ENCODE data around the gene SCRN1. TPM values are rescaled to one million over a fixed set of nuclear protein-coding genes. Genes with fewer than 3 reads are reported as not detected.
A peak's percentile ranks its signal among the peaks of the same experiment; 100 is the strongest.

SCRN1 gene
- total RNA-seq, 3 donors from 2014 or later (not counting 1 experiment from before 2014, with no cell fraction given), result 23.4 to 31.3 (median 26.9) TPM

GRCh38 chr7:29946428-29947186 is 43.0 kb downstream of the SCRN1 start:
- WGBS (ENCODE audit: insufficient coverage), result 92% methylated on average over 5 of the region's 5 CpGs
- H3K36me3 Mint-ChIP-seq, result no peaks in the 10 kb centered on the region
- no peak overlapping the region for H3K4me3 ChIP-seq (ENCODE audit: low read length)
- H3K9me3 Mint-ChIP-seq, result no peaks in the 10 kb centered on the region
- H3K36me3 ChIP-seq (ENCODE audit: control insufficient read depth, insufficient read depth, low read length), result peaks cover 15% of the 10 kb centered on the region
- intact Hi-C loops (cut with micrococcal nuclease), result no loop called here
- ATAC-seq (peak in 1 of 3 donors; percentile 30), DNase-seq (no peak)
- H3K27ac ChIP-seq (ENCODE audit: low read length), result no peak overlapping the region
- no peak for TF ChIP-seq CTCF (IDR thresholded peaks at IDR 0.05)
- peaks cover 3 to 5% of the 10 kb centered on the region in 2 donors for H3K4me1 Mint-ChIP-seq
- no peaks in the 10 kb centered on the region for H3K9me3 ChIP-seq (ENCODE audit: control insufficient read depth, insufficient read depth, low read length)
- no peak overlapping the region for H3K4me3 Mint-ChIP-seq
- H3K27me3 Mint-ChIP-seq (ENCODE audit: low read depth in 2 of 2), result no peaks in the 10 kb centered on the region
- H3K27ac Mint-ChIP-seq, result peak overlapping the region in 1 of 2 donors; percentile 36
- H3K27me3 ChIP-seq (ENCODE audit: control insufficient read depth, insufficient read depth, low read length), result no peaks in the 10 kb centered on the region
- no peaks in the 10 kb centered on the region for H3K4me1 ChIP-seq (ENCODE audit: control insufficient read depth, insufficient read depth, low read length)

- Mint-ChIP-seq H3K4me1 (no peaks in the 10 kb centered on the region), H3K27ac (peak overlapping the region in 1 of 2 donors; percentile 24), H3K4me3 (no peak overlapping the region), H3K9me3 (no peaks in the 10 kb centered on the region), H3K27me3 (ENCODE audit: low read depth in 2 of 2) (no peaks in the 10 kb centered on the region), H3K36me3 (no peaks in the 10 kb centered on the region)
- Histone ChIP-seq H3K4me3 (ENCODE audit: low read length) (no peak overlapping the region), H3K9me3 (ENCODE audit: control insufficient read depth, insufficient read depth, low read length) (no peaks in the 10 kb centered on the region), H3K27me3 (ENCODE audit: control insufficient read depth, insufficient read depth, low read length) (no peaks in the 10 kb centered on the region), H3K27ac (ENCODE audit: low read length) (no peak overlapping the region), H3K36me3 (ENCODE audit: control insufficient read depth, insufficient read depth, low read length) (peaks cover 18% of the 10 kb centered on the region), H3K4me1 (ENCODE audit: control insufficient read depth, insufficient read depth, low read length) (no peaks in the 10 kb centered on the region)
- intact Hi-C loops (cut with micrococcal nuclease), result no loop called here
- WGBS (ENCODE audit: insufficient coverage), result 90% methylated on average over 3 of the region's 4 CpGs
- ATAC-seq, result no peak
- DNase-seq, result no peak
- TF ChIP-seq CTCF (IDR thresholded peaks at IDR 0.05), result no peak
Observed at GRCh38 chr7:29945259-29945809, 44.3 kb downstream of the SCRN1 start.

GRCh38 chr7:29940199-29940598 is 49.4 kb downstream of the SCRN1 start:
- WGBS (ENCODE audit: insufficient coverage), result 77% methylated on average over 1 of the region's 2 CpGs
- intact Hi-C loops (cut with micrococcal nuclease), result no loop called here
- no peak overlapping the region for H3K27ac ChIP-seq (ENCODE audit: low read length)
- no peak for DNase-seq
- H3K27me3 Mint-ChIP-seq (ENCODE audit: low read depth in 2 of 2), result no peaks in the 10 kb centered on the region
- ATAC-seq, result no peak
- H3K27ac Mint-ChIP-seq, result no peak overlapping the region
- no peaks in the 10 kb centered on the region for H3K9me3 ChIP-seq (ENCODE audit: control insufficient read depth, insufficient read depth, low read length)
- TF ChIP-seq CTCF (IDR thresholded peaks at IDR 0.05), result no peak
- H3K9me3 Mint-ChIP-seq, result no peaks in the 10 kb centered on the region
- no peaks in the 10 kb centered on the region for H3K4me1 Mint-ChIP-seq
- no peaks in the 10 kb centered on the region for H3K27me3 ChIP-seq (ENCODE audit: control insufficient read depth, insufficient read depth, low read length)
- peaks cover 28% of the 10 kb centered on the region for H3K36me3 ChIP-seq (ENCODE audit: control insufficient read depth, insufficient read depth, low read length)
- no peaks in the 10 kb centered on the region for H3K36me3 Mint-ChIP-seq
- H3K4me3 ChIP-seq (ENCODE audit: low read length), result no peak overlapping the region
- no peak overlapping the region for H3K4me3 Mint-ChIP-seq
- H3K4me1 ChIP-seq (ENCODE audit: control insufficient read depth, insufficient read depth, low read length), result no peaks in the 10 kb centered on the region
